Heart right ventricle (tissue), 16 donors: ENCODE data around the gene RPGRIP1L. TPM values are rescaled to one million over a fixed set of nuclear protein-coding genes. Genes with fewer than 3 reads are reported as not detected.

Experiments
- ATAC-seq, 8 donors: fragments of 200-7000 bp; cut with Tn5 transposase; one replicate each; pipeline ENCODE4 v1.9.1; 2020; ENCODE audit warnings: mild to moderate bottlenecking in 8 of 8, moderate library complexity in 8 of 8, moderate number of reproducible peaks in 1 of 8
- DNase-seq, 2 donors: peaks; one replicate each; pipeline ENCODE4 v3.0.0-alpha.2; 2020
- H3K27ac ChIP-seq, 10 donors: fragments of 200-600 bp; sonication (generic) in 2 of 10; one replicate each; pipeline versions ENCODE4 v1.5.0 to v1.8.0; 2020 to 2022; ENCODE audit warnings: mild to moderate bottlenecking in 3 of 10
- H3K27me3 ChIP-seq, 7 donors: fragments of 200-600 bp; one replicate each; pipeline ENCODE4 v1.8.0; 2021 to 2022; ENCODE audit warnings: mild to moderate bottlenecking in 2 of 7
- H3K36me3 ChIP-seq, 9 donors: fragments of 200-600 bp; sonication (generic) in 1 of 9; one replicate each; pipeline versions ENCODE4 v1.5.0 to v1.8.0; 2020 to 2022; ENCODE audit warnings: mild to moderate bottlenecking in 2 of 9
- H3K4me1 ChIP-seq, 9 donors: fragments of 200-600 bp; sonication (generic) in 1 of 9; one replicate each; pipeline versions ENCODE4 v1.5.0 to v1.8.0; 2020 to 2022; ENCODE audit warnings: mild to moderate bottlenecking in 4 of 9
- H3K4me3 ChIP-seq, 10 donors: fragments of 200-600 bp; sonication (generic) in 2 of 10; one replicate each; pipeline versions ENCODE4 v1.5.0 to v1.8.0; 2020 to 2022; ENCODE audit warnings: mild to moderate bottlenecking in 7 of 10, moderate library complexity in 2 of 10
- H3K9me3 ChIP-seq, 11 donors: fragments of 200-600 bp in 10 of 11; sonication (generic) in 2 of 11; one replicate each; pipeline versions ENCODE4 v1.5.0 to v1.8.0; 2013 to 2022; ENCODE audit warnings: mild to moderate bottlenecking in 2 of 11, control low read depth in 1 of 11, moderate library complexity in 1 of 11
- CTCF ChIP-seq, 9 donors: fragments of 200-600 bp; sonication (generic) in 2 of 9; IDR thresholded peaks; one replicate each; pipeline versions ENCODE4 v1.5.0 to v1.8.0; 2021 to 2022; ENCODE audit warnings: antibody characterized with exemption in 9 of 9, mild to moderate bottlenecking in 5 of 9, moderate library complexity in 1 of 9
- WGBS, 2 donors: extraction: QIAGEN DNeasy Blood & Tissue Kit; methylation state at CpG; one replicate each; pipeline ENCODE4 v1.1.7; 2013; ENCODE audit warnings: inconsistent platforms in 1 of 2; 5-methylcytosine and 5-hydroxymethylcytosine counted together
- intact Hi-C, 10 donors: fragments of 100-400 bp; cut with DNase I; formaldehyde crosslinking; loops; one replicate each; pipeline versions ENCODE4 v1.11.1 to v1.14.2; 2022
- polyA plus RNA-seq, 2 donors: library from polyadenylated mRNA; stranded (reverse); fragments of 200-250 nt; gene quantifications; one replicate each; pipeline ENCODE4 v1.2.3, GENCODE V29; 2013
- total RNA-seq, 10 donors: library from RNA; stranded (reverse); fragmentation: NEBNext Ultra II Directional in 3 of 10; extraction: Animal tissue kit (Norgen Biotek cat#: 25700) in 3 of 10; gene quantifications; one replicate each; pipeline versions ENCODE4 v1.2.1 to v1.2.4, GENCODE V29; 2021 to 2023
- donor health status: Arrhythmogenic right ventricular cardiomyopathy.
- donor health status: ischemic (EF 13 %, LVEDD 7.1; RV severe dilation, severe dysfunction).
- donor health status: healthy with polysubstance abuse.
- donor health status: DM: no; HTN: yes; CAD: no.
- donor health status: DM: no; HTN: no; CAD: no.
- donor health status: ischemic (EF 25% LVEDD 6.9; RV normal size, moderate dysfunction).
- donor health status: ischemic (EF 25% LVEDD 5.7; RV mildly dilated, moderate dysfunction).
- donor health status: healthy.
- donor health status: DM: yes; HTN: yes; CAD: no.
- donor health status: Ischemic cardiomyopathy.
- donor health status: ischemic (EF 35%, LVEDD 5.7; RV mildly dilated, moderate dysfunction).
- donor health status: nonischemic (EF 11% LVEDD 7.7; RV severe dilation, severe dysfunction).
- donor health status: DM: yes; HTN: yes; CAD: no.
- donor health status: PGD.
- donor health status: ischemic (EF 29% LVEDD 5.4; RV normal size, mild dysfunction).
- donor health status: nonischemic (EF 23%, LVEDD 6.1; RV moderate dilation, normal function).

The RPGRIP1L gene
- total and polyA plus RNA-seq, 12 donors, result 0.96 to 3.7 (median 2.4) TPM

GRCh38 chr16:53626811-53627210 lies 76.8 kb downstream of the RPGRIP1L start:
- Histone ChIP-seq H3K36me3 (no peaks in the 10 kb centered on the region), H3K27ac (no peak overlapping the region), H3K9me3 (no peaks in the 10 kb centered on the region), H3K4me1 (no peaks in the 10 kb centered on the region), H3K27me3 (no peaks in the 10 kb centered on the region), H3K4me3 (no peak overlapping the region)
- intact Hi-C loops, result no loop called here
- 40 to 42% methylated on average over 2 of the region's 2 CpGs for WGBS, 2 donors
- ATAC-seq (no peak), DNase-seq (no peak)
- no peak for TF ChIP-seq CTCF (IDR thresholded peaks at IDR 0.05)

- no peak for TF ChIP-seq CTCF (IDR thresholded peaks at IDR 0.05)
- intact Hi-C loops, result no loop called here
Measured at GRCh38 chr16:53626161-53626560, 77.5 kb downstream of the RPGRIP1L start.

DNA sequence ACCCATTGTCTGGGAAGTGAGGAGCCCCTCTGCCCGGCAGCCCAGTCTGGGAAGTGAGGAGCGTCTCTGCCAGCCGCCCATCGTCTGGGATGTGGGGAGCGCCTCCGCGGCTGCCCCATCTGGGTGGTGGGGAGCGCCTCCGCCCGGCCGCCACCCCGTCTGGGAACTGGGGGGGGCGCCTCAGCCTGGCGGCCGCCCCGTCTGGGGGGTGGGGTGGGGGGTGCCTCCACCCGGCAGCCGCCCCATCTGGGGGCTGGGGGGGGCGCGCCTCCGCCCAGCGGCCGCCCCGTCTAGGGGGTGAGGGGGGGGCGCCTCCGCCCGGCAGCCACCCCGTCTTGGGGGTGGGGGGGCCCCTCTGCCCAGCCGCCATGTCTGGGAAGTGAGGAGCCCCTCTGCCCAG lies 78.4 kb downstream of the RPGRIP1L start:
- no peak for DNase-seq
- Histone ChIP-seq H3K27ac (no peak overlapping the region), H3K4me1 (no peaks in the 10 kb centered on the region), H3K27me3 (no peaks in the 10 kb centered on the region), H3K4me3 (no peak overlapping the region), H3K9me3 (no peaks in the 10 kb centered on the region), H3K36me3 (no peaks in the 10 kb centered on the region)
- 98% methylated on average over 18 to 29 of the region's 29 CpGs for WGBS, 2 donors
- intact Hi-C loops, result no loop called here
- TF ChIP-seq CTCF (IDR thresholded peaks at IDR 0.05), result no peak
- no peak for ATAC-seq

More at GRCh38 chr16:53626161-53626560, 77.5 kb downstream of the RPGRIP1L start:
- Histone ChIP-seq H3K36me3 (no peaks in the 10 kb centered on the region), H3K27me3 (no peaks in the 10 kb centered on the region), H3K27ac (no peak overlapping the region), H3K9me3 (no peaks in the 10 kb centered on the region), H3K4me1 (no peaks in the 10 kb centered on the region), H3K4me3 (no peak overlapping the region)
- WGBS, 2 donors, result 84% methylated on average over 4 of the region's 4 CpGs
- no peak for DNase-seq
- no peak for ATAC-seq

GRCh38 chr16:53622315-53622714 lies 81.3 kb downstream of the RPGRIP1L start:
- no peak overlapping the region for H3K4me3 ChIP-seq
- no peak overlapping the region for H3K27ac ChIP-seq
- H3K27me3 ChIP-seq, result no peaks in the 10 kb centered on the region
- no peak for DNase-seq
- peaks cover 0 to 4% (median 0%) of the 10 kb centered on the region in 9 donors for H3K36me3 ChIP-seq
- ATAC-seq, result no peak
- intact Hi-C loops, result no loop called here
- TF ChIP-seq CTCF (IDR thresholded peaks at IDR 0.05), result no peak
- no peaks in the 10 kb centered on the region for H3K9me3 ChIP-seq
- no peaks in the 10 kb centered on the region for H3K4me1 ChIP-seq
- 94 to 97% methylated on average over 6 of the region's 6 CpGs for WGBS, 2 donors
